WTC11 (cell line): ENCODE data around the gene MXRA8.

Experiments
- ATF2 ChIP-seq: sonication (generic); formaldehyde crosslinking; IDR thresholded peaks from 2 replicates; pipeline ENCODE4 v1.8.1; 2022; ENCODE audit warnings: low read depth, missing genetic modification reagents, borderline replicate concordance
- CBFB ChIP-seq: sonication (generic); formaldehyde crosslinking; IDR thresholded peaks from 2 replicates; pipeline ENCODE4 v1.8.1; 2022; ENCODE audit warnings: mild to moderate bottlenecking, low read depth, missing genetic modification reagents
- CREM ChIP-seq: sonication (generic); formaldehyde crosslinking; IDR thresholded peaks from 2 replicates; pipeline ENCODE4 v1.8.1; 2022; ENCODE audit warnings: mild to moderate bottlenecking, missing genetic modification reagents, moderate library complexity
- CTCF ChIP-seq: fragments of 200-600 bp; IDR thresholded peaks from 2 replicates; pipeline ENCODE4 v1.8.0; 2022; ENCODE audit warnings: antibody characterized with exemption
- MAX ChIP-seq: sonication (generic); formaldehyde crosslinking; IDR thresholded peaks from 2 replicates; pipeline ENCODE4 v1.8.0; 2022; ENCODE audit warnings: mild to moderate bottlenecking, missing genetic modification reagents
- NFE2L1 ChIP-seq: sonication (generic); formaldehyde crosslinking; IDR thresholded peaks from 2 replicates; pipeline ENCODE4 v1.8.1; 2023; ENCODE audit warnings: missing genetic modification reagents
- PREB ChIP-seq: sonication (generic); formaldehyde crosslinking; IDR thresholded peaks from 2 replicates; pipeline ENCODE4 v1.8.1; 2022; ENCODE audit warnings: mild to moderate bottlenecking, missing genetic modification reagents, moderate library complexity, borderline replicate concordance
- RORB ChIP-seq: fragments of 250-450 bp; sonication (Bioruptor Pico); IDR thresholded peaks from 2 replicates; pipeline ENCODE4 v1.9.0; 2021; ENCODE audit warnings: mild to moderate bottlenecking
- STAT6 ChIP-seq: sonication (generic); formaldehyde crosslinking; conservative IDR thresholded peaks from 2 replicates; pipeline ENCODE4 v1.8.1; 2023; ENCODE audit warnings: mild to moderate bottlenecking, low read depth, missing genetic modification reagents, moderate library complexity
- TF ChIP-seq, protein P1 (sequence below): sonication (generic); formaldehyde crosslinking; IDR thresholded peaks from 2 replicates; pipeline ENCODE4 v1.8.0; 2022; ENCODE audit warnings: mild to moderate bottlenecking, missing genetic modification reagents
- TF ChIP-seq, protein P2 (sequence below): sonication (generic); formaldehyde crosslinking; IDR thresholded peaks from 2 replicates; pipeline ENCODE4 v1.8.1; 2022; ENCODE audit warnings: missing genetic modification reagents, borderline replicate concordance

DNA sequence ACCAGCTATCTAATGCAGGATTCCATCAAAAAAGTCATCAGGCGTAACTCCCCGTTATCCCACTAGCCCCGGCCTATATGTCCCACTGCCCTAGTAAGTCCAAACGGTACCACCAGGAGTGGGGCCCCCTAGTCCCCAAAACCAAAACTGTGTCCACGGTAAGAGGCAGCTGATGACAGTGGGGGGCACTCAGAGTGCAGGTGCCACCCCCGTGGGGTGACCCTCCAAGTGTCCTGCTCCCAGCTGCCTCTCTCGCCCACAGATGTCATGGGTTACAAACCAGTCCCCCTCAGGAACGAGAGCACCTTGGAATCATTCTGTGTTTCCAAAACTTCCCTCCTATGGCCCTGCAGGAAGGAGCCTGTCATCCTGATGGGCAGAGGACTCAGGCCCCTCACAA is 27.6 kb upstream of the MXRA8 start:
- TF ChIP-seq PREB, result no peak
- TF ChIP-seq, protein P1, sequence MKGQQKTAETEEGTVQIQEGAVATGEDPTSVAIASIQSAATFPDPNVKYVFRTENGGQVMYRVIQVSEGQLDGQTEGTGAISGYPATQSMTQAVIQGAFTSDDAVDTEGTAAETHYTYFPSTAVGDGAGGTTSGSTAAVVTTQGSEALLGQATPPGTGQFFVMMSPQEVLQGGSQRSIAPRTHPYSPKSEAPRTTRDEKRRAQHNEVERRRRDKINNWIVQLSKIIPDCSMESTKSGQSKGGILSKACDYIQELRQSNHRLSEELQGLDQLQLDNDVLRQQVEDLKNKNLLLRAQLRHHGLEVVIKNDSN, result no peak
- TF ChIP-seq, protein P2, sequence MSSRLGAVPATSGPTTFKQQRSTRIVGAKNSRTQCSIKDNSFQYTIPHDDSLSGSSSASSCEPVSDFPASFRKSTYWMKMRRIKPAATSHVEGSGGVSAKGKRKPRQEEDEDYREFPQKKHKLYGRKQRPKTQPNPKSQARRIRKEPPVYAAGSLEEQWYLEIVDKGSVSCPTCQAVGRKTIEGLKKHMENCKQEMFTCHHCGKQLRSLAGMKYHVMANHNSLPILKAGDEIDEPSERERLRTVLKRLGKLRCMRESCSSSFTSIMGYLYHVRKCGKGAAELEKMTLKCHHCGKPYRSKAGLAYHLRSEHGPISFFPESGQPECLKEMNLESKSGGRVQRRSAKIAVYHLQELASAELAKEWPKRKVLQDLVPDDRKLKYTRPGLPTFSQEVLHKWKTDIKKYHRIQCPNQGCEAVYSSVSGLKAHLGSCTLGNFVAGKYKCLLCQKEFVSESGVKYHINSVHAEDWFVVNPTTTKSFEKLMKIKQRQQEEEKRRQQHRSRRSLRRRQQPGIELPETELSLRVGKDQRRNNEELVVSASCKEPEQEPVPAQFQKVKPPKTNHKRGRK (CRISPR knock-in tag), result no peak
- TF ChIP-seq NFE2L1 (CRISPR knock-in tag), result no peak
- TF ChIP-seq CREM (CRISPR knock-in tag), result no peak
- no peak for TF ChIP-seq CTCF
- TF ChIP-seq MAX, result no peak
- no peak for TF ChIP-seq ATF2 (CRISPR knock-in tag)
- no peak for TF ChIP-seq STAT6 (CRISPR knock-in tag)
- no peak for TF ChIP-seq CBFB (CRISPR knock-in tag)
- no peak for TF ChIP-seq RORB (CRISPR knock-in tag)
